Activated naive CD8-positive, alpha-beta T cell treated with anti-CD3 and anti-CD28 coated beads, Interleukin-2, amount 50 U/mL, for 16 hours (primary cell): ENCODE measurements around the gene SLFN12L.

Experiments used
- DNase-seq: peaks from one replicate; pipeline ENCODE4 v3.0.0-alpha.2; 2020; ENCODE audit warnings: low read depth, low spot score

The SLFN12L gene

GRCh38 chr17:35432176-35433074 lies 105.1 kb downstream of the SLFN12L start, which contains the start of gene SLFN12:
SLFN12 (minus strand) TSS chr17:35432500; CDS start chr17:35423028, 9,472 bp downstream.
- DNase-seq: no peak

- no peak for DNase-seq
These were observed 107.8 kb downstream of the SLFN12L start for GRCh38 chr17:35429702-35430101.

- DNase-seq: no peak
These were observed 109.2 kb downstream of the SLFN12L start for GRCh38 chr17:35428229-35428628.

GRCh38 chr17:35423761-35424160 lies 113.7 kb downstream of the SLFN12L start:
- no peak for DNase-seq
